MCF 10A (cell line): ENCODE measurements around the gene ASPN. TPM values are rescaled to one million over a fixed set of nuclear protein-coding genes. Genes with fewer than 3 reads are reported as not detected.

Experiments
- BruUV-seq: library from RNA; stranded (reverse); fragments of 400-500 nt; replicated peaks from 2 replicates; lab custom pipeline; 2021; lab: Mats Ljungman, UMichigan
- CTCF ChIA-PET: fragments of 300-600 bp; sonication (Branson Sonifier 250); formaldehyde crosslinking; extraction: SDS; loops from one replicate; lab custom pipeline; 2021; ENCODE audit warnings: antibody characterized with exemption, inconsistent platforms; lab: Yijun Ruan, JAX
- POLR2A ChIA-PET: fragments of 300-600, 350-650 bp; sonication (Branson Sonifier 250); formaldehyde crosslinking; extraction: SDS; loops from one replicate; lab custom pipeline; 2020; ENCODE audit warnings: antibody characterized with exemption, inconsistent platforms; lab: Yijun Ruan, JAX
- DNase-seq: peaks from one replicate; pipeline ENCODE4 v3.0.0-alpha.2; 2018; ENCODE audit not compliant: unreplicated experiment
- H3K27ac Mint-ChIP-seq: one replicate; pipeline ENCODE4 v1.8.0; 2022; ENCODE audit warnings: mild to moderate bottlenecking, low read depth, mixed read lengths; ENCODE audit not compliant: unreplicated experiment
- H3K27me3 Mint-ChIP-seq: one replicate; pipeline ENCODE4 v1.8.0; 2022; ENCODE audit warnings: mixed read lengths; ENCODE audit not compliant: insufficient read depth, unreplicated experiment
- H3K36me3 Mint-ChIP-seq: one replicate; pipeline ENCODE4 v1.8.0; 2022; ENCODE audit warnings: mild to moderate bottlenecking, moderate library complexity, mixed read lengths; ENCODE audit not compliant: insufficient read depth, unreplicated experiment
- H3K4me1 Mint-ChIP-seq: one replicate; pipeline ENCODE4 v1.8.0; 2022; ENCODE audit warnings: mixed read lengths; ENCODE audit not compliant: insufficient read depth, unreplicated experiment
- H3K4me3 Mint-ChIP-seq: one replicate; pipeline ENCODE4 v1.8.0; 2022; ENCODE audit warnings: mild to moderate bottlenecking, moderate library complexity, mixed read lengths; ENCODE audit not compliant: unreplicated experiment
- H3K9me3 Mint-ChIP-seq: one replicate; pipeline ENCODE4 v1.8.0; 2022; ENCODE audit warnings: mixed read lengths; ENCODE audit not compliant: unreplicated experiment
- intact Hi-C: fragments of 100-400 bp; cut with micrococcal nuclease; formaldehyde crosslinking; loops from 2 replicates; pipeline ENCODE4 v1.14.1; 2022
- total RNA-seq: library from RNA; stranded (reverse); gene quantifications from 2 replicates; pipeline ENCODE4 v1.2.3, GENCODE V29; 2022
- TF ChIP-seq, protein P1 (sequence below): fragments of 200-600 bp; IDR thresholded peaks from one replicate; pipeline ENCODE4 v1.8.0; 2022; ENCODE audit warnings: antibody characterized with exemption, mild to moderate bottlenecking; ENCODE audit not compliant: unreplicated experiment

ASPN gene
- total RNA-seq, 1 experiment from 2014 or later = 0.12 TPM

DNA sequence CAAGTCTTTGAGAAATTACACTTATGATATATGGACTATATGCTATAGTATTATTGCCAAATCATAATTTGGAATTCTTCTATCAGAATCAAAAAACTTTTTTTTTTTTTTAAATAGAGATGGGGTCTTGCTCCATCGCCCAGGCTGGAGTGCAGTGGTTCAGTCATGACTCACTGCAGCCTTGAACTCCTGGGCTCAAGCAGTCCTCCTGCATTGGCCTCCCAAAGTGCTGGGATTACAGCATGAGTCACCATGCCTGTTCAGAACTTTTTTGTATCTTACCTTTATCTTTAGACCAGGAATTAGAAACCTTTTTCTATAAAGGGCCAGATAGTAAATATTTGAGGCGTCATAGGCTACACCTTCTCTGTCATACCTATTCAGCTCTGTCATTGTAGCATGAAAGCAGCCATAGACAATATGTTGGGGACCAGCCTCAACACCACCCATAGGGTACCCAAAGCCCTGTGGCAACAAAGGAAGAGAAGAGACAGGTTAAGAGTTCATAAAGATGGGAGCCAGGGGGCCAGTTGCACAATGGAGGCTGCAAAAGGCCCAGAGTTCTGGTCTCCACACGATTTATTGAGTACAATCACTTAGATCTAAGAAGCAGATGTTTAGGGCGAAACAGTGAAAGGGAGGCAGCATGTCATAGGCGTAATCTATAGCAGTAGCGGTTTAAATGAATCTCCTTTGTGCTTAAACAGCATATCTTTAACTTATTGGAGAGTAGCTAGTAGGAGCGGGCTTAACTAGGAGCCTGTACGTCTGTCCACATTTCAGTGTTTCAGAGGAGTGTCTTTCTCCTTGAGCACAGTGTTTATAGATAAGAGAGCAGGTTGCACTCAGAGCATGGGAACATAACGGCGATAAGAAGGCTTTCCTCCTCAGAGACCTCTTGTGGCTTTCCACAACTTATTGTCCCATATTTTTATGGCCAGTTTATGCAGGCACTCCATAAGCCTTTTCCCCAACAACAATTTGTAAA, 41.0 kb upstream of the ASPN start:
- CTCF ChIA-PET = no interaction called here
- no peaks in the 10 kb centered on the region for H3K9me3 Mint-ChIP-seq
- TF ChIP-seq, protein P1, sequence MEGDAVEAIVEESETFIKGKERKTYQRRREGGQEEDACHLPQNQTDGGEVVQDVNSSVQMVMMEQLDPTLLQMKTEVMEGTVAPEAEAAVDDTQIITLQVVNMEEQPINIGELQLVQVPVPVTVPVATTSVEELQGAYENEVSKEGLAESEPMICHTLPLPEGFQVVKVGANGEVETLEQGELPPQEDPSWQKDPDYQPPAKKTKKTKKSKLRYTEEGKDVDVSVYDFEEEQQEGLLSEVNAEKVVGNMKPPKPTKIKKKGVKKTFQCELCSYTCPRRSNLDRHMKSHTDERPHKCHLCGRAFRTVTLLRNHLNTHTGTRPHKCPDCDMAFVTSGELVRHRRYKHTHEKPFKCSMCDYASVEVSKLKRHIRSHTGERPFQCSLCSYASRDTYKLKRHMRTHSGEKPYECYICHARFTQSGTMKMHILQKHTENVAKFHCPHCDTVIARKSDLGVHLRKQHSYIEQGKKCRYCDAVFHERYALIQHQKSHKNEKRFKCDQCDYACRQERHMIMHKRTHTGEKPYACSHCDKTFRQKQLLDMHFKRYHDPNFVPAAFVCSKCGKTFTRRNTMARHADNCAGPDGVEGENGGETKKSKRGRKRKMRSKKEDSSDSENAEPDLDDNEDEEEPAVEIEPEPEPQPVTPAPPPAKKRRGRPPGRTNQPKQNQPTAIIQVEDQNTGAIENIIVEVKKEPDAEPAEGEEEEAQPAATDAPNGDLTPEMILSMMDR = no peak
- no peaks in the 10 kb centered on the region for H3K27me3 Mint-ChIP-seq
- H3K27ac Mint-ChIP-seq = no peak overlapping the region
- H3K4me1 Mint-ChIP-seq = no peaks in the 10 kb centered on the region
- H3K4me3 Mint-ChIP-seq = no peak overlapping the region
- no peaks in the 10 kb centered on the region for H3K36me3 Mint-ChIP-seq
- intact Hi-C loops = no loop called here
- BruUV-seq = no TSS peak
- DNase-seq = no peak
- POLR2A ChIA-PET = interaction anchor here (1.3 kb wide), 1 partner anchor 10 kb away, joined by 3 read pairs; no protein-coding TSS in a partner anchor

DNA sequence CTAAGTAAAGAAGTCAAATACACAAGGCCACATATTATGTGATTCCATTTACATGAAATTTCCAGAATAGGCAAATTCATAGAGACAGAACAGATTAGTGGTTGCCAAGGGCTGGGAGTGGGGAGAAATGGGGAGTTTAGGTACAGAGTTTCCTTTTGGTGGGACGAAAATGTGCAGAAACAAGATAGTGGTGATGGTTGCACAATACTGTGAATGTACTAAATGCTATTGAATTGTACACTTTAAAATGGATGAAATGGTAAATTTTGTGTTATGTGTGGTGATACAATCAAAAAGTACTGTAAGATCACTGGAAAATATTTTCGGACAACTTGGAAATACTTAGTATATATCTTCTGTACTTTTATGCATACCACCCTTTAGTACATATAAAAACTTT, 38.5 kb upstream of the ASPN start:
- POLR2A ChIA-PET = no interaction called here
- no peak for DNase-seq
- Mint-ChIP-seq H3K27me3 (no peaks in the 10 kb centered on the region), H3K4me3 (no peak overlapping the region), H3K36me3 (no peaks in the 10 kb centered on the region), H3K9me3 (no peaks in the 10 kb centered on the region), H3K4me1 (no peaks in the 10 kb centered on the region), H3K27ac (no peak overlapping the region)
- intact Hi-C loops = no loop called here
- BruUV-seq = no TSS peak
- CTCF ChIA-PET = no interaction called here
- TF ChIP-seq, protein P1 = no peak

GRCh38 chr9:92518199-92518598, 35.9 kb upstream of the ASPN start:
- Mint-ChIP-seq H3K36me3 (no peaks in the 10 kb centered on the region), H3K4me1 (no peaks in the 10 kb centered on the region), H3K4me3 (no peak overlapping the region), H3K27ac (no peak overlapping the region), H3K27me3 (no peaks in the 10 kb centered on the region), H3K9me3 (no peaks in the 10 kb centered on the region)
- intact Hi-C loops = no loop called here
- no peak for DNase-seq
- BruUV-seq = no TSS peak
- ChIA-PET CTCF (interaction anchor here (2.3 kb wide), 1 partner anchor 9 kb away, joined by 5 read pairs; no protein-coding TSS in a partner anchor), POLR2A (interaction anchor here (0.8 to 1.5 kb wide), 2 partner anchors 10 to 44 kb away, joined by 3 read pairs; no protein-coding TSS in a partner anchor)
- TF ChIP-seq, protein P1 = no peak

- ChIA-PET CTCF (no interaction called here), POLR2A (interaction anchor here (1.3 to 1.5 kb wide), 2 partner anchors 11 to 45 kb away, joined by 3 read pairs; no protein-coding TSS in a partner anchor)
- Mint-ChIP-seq H3K4me3 (no peak overlapping the region), H3K27ac (no peak overlapping the region), H3K27me3 (no peaks in the 10 kb centered on the region), H3K36me3 (no peaks in the 10 kb centered on the region), H3K9me3 (no peaks in the 10 kb centered on the region), H3K4me1 (no peaks in the 10 kb centered on the region)
- TF ChIP-seq, protein P1 = no peak
- no peak for DNase-seq
- intact Hi-C loops = no loop called here
- no TSS peak for BruUV-seq
Observed at GRCh38 chr9:92517046-92517445, 34.7 kb upstream of the ASPN start.
